ENCODE measurements around the gene TTLL10. TPM values are rescaled to one million over a fixed set of nuclear protein-coding genes. Genes with fewer than 3 reads are reported as not detected.

Gene TTLL10
- polyA plus RNA-seq, 2 of the 4 experiments (the other 2 are of a cell fraction) = not detected

Small RNA genes within 50 kb of the gene (small RNA-seq; reads per million reads assigned to genes)
- 2.7 to 252 (median 195) reads per million in 6 experiments for gene MIR200A
- gene MIR200B = 6.1 to 131 (median 78.7) reads per million in 6 experiments
- 3.2 to 26.9 (median 12.3) reads per million in 6 experiments for gene MIR429

Other genes starting within 250 kb of the TTLL10 start
- 13.3 and 22.4 TPM in 2 replicates for gene SAMD11, start 250.0 kb upstream of the TTLL10 start, polyA plus RNA-seq (2011; rRNA removed)
- gene SAMD11, start 250.0 kb upstream of the TTLL10 start, polyA plus RNA-seq (2017; fragmentation: RNase III; extraction: RNeasy Plus Mini Kit Qiagen cat#74134 plus additional on column Dnase treatment) = 32.9 to 52.8 TPM (median 46.2 TPM) in 3 replicates
- 41.0 and 48.4 TPM in 2 replicates for gene NOC2L, start 214.6 kb upstream of the TTLL10 start, polyA plus RNA-seq (2011; rRNA removed)
- gene NOC2L, start 214.6 kb upstream of the TTLL10 start, polyA plus RNA-seq (2017; fragmentation: RNase III; extraction: RNeasy Plus Mini Kit Qiagen cat#74134 plus additional on column Dnase treatment) = 68.1 to 81.6 TPM (median 73.5 TPM) in 3 replicates
- 5.7 and 8.5 TPM in 2 replicates for gene KLHL17, start 213.3 kb upstream of the TTLL10 start, polyA plus RNA-seq (2011; rRNA removed)
- gene KLHL17, start 213.3 kb upstream of the TTLL10 start, polyA plus RNA-seq (2017; fragmentation: RNase III; extraction: RNeasy Plus Mini Kit Qiagen cat#74134 plus additional on column Dnase treatment) = 17.9 to 21.6 TPM (median 18.7 TPM) in 3 replicates
- 0.61 and 0.75 TPM in 2 replicates for gene PLEKHN1, start 207.4 kb upstream of the TTLL10 start, polyA plus RNA-seq (2011; rRNA removed)
- gene PLEKHN1, start 207.4 kb upstream of the TTLL10 start, polyA plus RNA-seq (2017; fragmentation: RNase III; extraction: RNeasy Plus Mini Kit Qiagen cat#74134 plus additional on column Dnase treatment) = 3.2 to 3.6 TPM (median 3.4 TPM) in 3 replicates
- not detected in 2 replicates for gene PERM1, start 191.8 kb upstream of the TTLL10 start, polyA plus RNA-seq (2011; rRNA removed)
- gene PERM1, start 191.8 kb upstream of the TTLL10 start, polyA plus RNA-seq (2017; fragmentation: RNase III; extraction: RNeasy Plus Mini Kit Qiagen cat#74134 plus additional on column Dnase treatment) = 0.12 to 0.33 TPM (median 0.30 TPM) in 3 replicates
- 4.2 and 5.9 TPM in 2 replicates for gene HES4, start 173.8 kb upstream of the TTLL10 start, polyA plus RNA-seq (2011; rRNA removed)
- 8.4 to 9.6 TPM (median 8.8 TPM) in 3 replicates for gene HES4, start 173.8 kb upstream of the TTLL10 start, polyA plus RNA-seq (2017; fragmentation: RNase III; extraction: RNeasy Plus Mini Kit Qiagen cat#74134 plus additional on column Dnase treatment)
- gene ISG15, start 160.4 kb upstream of the TTLL10 start, polyA plus RNA-seq (2011; rRNA removed) = 4.3 and 4.6 TPM in 2 replicates
- gene ISG15, start 160.4 kb upstream of the TTLL10 start, polyA plus RNA-seq (2017; fragmentation: RNase III; extraction: RNeasy Plus Mini Kit Qiagen cat#74134 plus additional on column Dnase treatment) = 11.2 to 17.6 TPM (median 11.2 TPM) in 3 replicates
- gene AGRN, start 153.8 kb upstream of the TTLL10 start, polyA plus RNA-seq (2011; rRNA removed) = 23.9 and 34.9 TPM in 2 replicates
- gene AGRN, start 153.8 kb upstream of the TTLL10 start, polyA plus RNA-seq (2017; fragmentation: RNase III; extraction: RNeasy Plus Mini Kit Qiagen cat#74134 plus additional on column Dnase treatment) = 88.0 to 95.3 TPM (median 90.9 TPM) in 3 replicates
- not detected in 2 replicates for gene RNF223, start 99.6 kb upstream of the TTLL10 start, polyA plus RNA-seq (2011; rRNA removed)
- gene RNF223, start 99.6 kb upstream of the TTLL10 start, polyA plus RNA-seq (2017; fragmentation: RNase III; extraction: RNeasy Plus Mini Kit Qiagen cat#74134 plus additional on column Dnase treatment) = 0.08 TPM in 1 of 3 replicates, not detected in the others
- gene C1orf159, start 57.8 kb upstream of the TTLL10 start, polyA plus RNA-seq (2011; rRNA removed) = 3.2 and 4.0 TPM in 2 replicates
- 8.8 to 10.4 TPM (median 10.2 TPM) in 3 replicates for gene C1orf159, start 57.8 kb upstream of the TTLL10 start, polyA plus RNA-seq (2017; fragmentation: RNase III; extraction: RNeasy Plus Mini Kit Qiagen cat#74134 plus additional on column Dnase treatment)
- gene TNFRSF18, start 32.7 kb downstream of the TTLL10 start, polyA plus RNA-seq (2011; rRNA removed) = not detected in 2 replicates
- not detected in 3 replicates for gene TNFRSF18, start 32.7 kb downstream of the TTLL10 start, polyA plus RNA-seq (2017; fragmentation: RNase III; extraction: RNeasy Plus Mini Kit Qiagen cat#74134 plus additional on column Dnase treatment)
- not detected in 2 replicates for gene TNFRSF4, start 40.3 kb downstream of the TTLL10 start, polyA plus RNA-seq (2011; rRNA removed)
- not detected in 3 replicates for gene TNFRSF4, start 40.3 kb downstream of the TTLL10 start, polyA plus RNA-seq (2017; fragmentation: RNase III; extraction: RNeasy Plus Mini Kit Qiagen cat#74134 plus additional on column Dnase treatment)
- 38.7 and 58.3 TPM in 2 replicates for gene SDF4, start 58.1 kb downstream of the TTLL10 start, polyA plus RNA-seq (2011; rRNA removed)
- gene SDF4, start 58.1 kb downstream of the TTLL10 start, polyA plus RNA-seq (2017; fragmentation: RNase III; extraction: RNeasy Plus Mini Kit Qiagen cat#74134 plus additional on column Dnase treatment) = 94.8 to 103 TPM (median 97.4 TPM) in 3 replicates
- 9.2 and 12.5 TPM in 2 replicates for gene B3GALT6, start 58.4 kb downstream of the TTLL10 start, polyA plus RNA-seq (2011; rRNA removed)
- 11.5 to 12.9 TPM (median 12.1 TPM) in 3 replicates for gene B3GALT6, start 58.4 kb downstream of the TTLL10 start, polyA plus RNA-seq (2017; fragmentation: RNase III; extraction: RNeasy Plus Mini Kit Qiagen cat#74134 plus additional on column Dnase treatment)
- gene C1QTNF12, start 72.8 kb downstream of the TTLL10 start, polyA plus RNA-seq (2011; rRNA removed) = 0.46 and 0.47 TPM in 2 replicates
- gene C1QTNF12, start 72.8 kb downstream of the TTLL10 start, polyA plus RNA-seq (2017; fragmentation: RNase III; extraction: RNeasy Plus Mini Kit Qiagen cat#74134 plus additional on column Dnase treatment) = 0.76 to 0.98 TPM (median 0.83 TPM) in 3 replicates
- gene UBE2J2, start 100.0 kb downstream of the TTLL10 start, polyA plus RNA-seq (2011; rRNA removed) = 18.0 and 21.2 TPM in 2 replicates
- gene UBE2J2, start 100.0 kb downstream of the TTLL10 start, polyA plus RNA-seq (2017; fragmentation: RNase III; extraction: RNeasy Plus Mini Kit Qiagen cat#74134 plus additional on column Dnase treatment) = 35.2 to 38.0 TPM (median 36.2 TPM) in 3 replicates
- 0.52 and 0.80 TPM in 2 replicates for gene SCNN1D, start 106.6 kb downstream of the TTLL10 start, polyA plus RNA-seq (2011; rRNA removed)
- 1.7 to 3.5 TPM (median 1.8 TPM) in 3 replicates for gene SCNN1D, start 106.6 kb downstream of the TTLL10 start, polyA plus RNA-seq (2017; fragmentation: RNase III; extraction: RNeasy Plus Mini Kit Qiagen cat#74134 plus additional on column Dnase treatment)
- gene ACAP3, start 134.1 kb downstream of the TTLL10 start, polyA plus RNA-seq (2011; rRNA removed) = 6.6 and 7.5 TPM in 2 replicates
- 19.7 to 24.2 TPM (median 24.2 TPM) in 3 replicates for gene ACAP3, start 134.1 kb downstream of the TTLL10 start, polyA plus RNA-seq (2017; fragmentation: RNase III; extraction: RNeasy Plus Mini Kit Qiagen cat#74134 plus additional on column Dnase treatment)
- gene PUSL1, start 134.7 kb downstream of the TTLL10 start, polyA plus RNA-seq (2011; rRNA removed) = 6.2 and 7.4 TPM in 2 replicates
- gene PUSL1, start 134.7 kb downstream of the TTLL10 start, polyA plus RNA-seq (2017; fragmentation: RNase III; extraction: RNeasy Plus Mini Kit Qiagen cat#74134 plus additional on column Dnase treatment) = 14.1 to 15.0 TPM (median 14.6 TPM) in 3 replicates
- gene INTS11, start 150.8 kb downstream of the TTLL10 start, polyA plus RNA-seq (2011; rRNA removed) = 41.9 and 44.3 TPM in 2 replicates
- gene INTS11, start 150.8 kb downstream of the TTLL10 start, polyA plus RNA-seq (2017; fragmentation: RNase III; extraction: RNeasy Plus Mini Kit Qiagen cat#74134 plus additional on column Dnase treatment) = 62.9 to 71.2 TPM (median 62.9 TPM) in 3 replicates
- 3.9 and 4.3 TPM in 2 replicates for gene CPTP, start 150.9 kb downstream of the TTLL10 start, polyA plus RNA-seq (2011; rRNA removed)
- 10.2 to 11.9 TPM (median 10.7 TPM) in 3 replicates for gene CPTP, start 150.9 kb downstream of the TTLL10 start, polyA plus RNA-seq (2017; fragmentation: RNase III; extraction: RNeasy Plus Mini Kit Qiagen cat#74134 plus additional on column Dnase treatment)
- gene TAS1R3, start 157.4 kb downstream of the TTLL10 start, polyA plus RNA-seq (2011; rRNA removed) = 0.05 and 0.07 TPM in 2 replicates
- gene TAS1R3, start 157.4 kb downstream of the TTLL10 start, polyA plus RNA-seq (2017; fragmentation: RNase III; extraction: RNeasy Plus Mini Kit Qiagen cat#74134 plus additional on column Dnase treatment) = 0.14 to 0.24 TPM (median 0.15 TPM) in 3 replicates
- 11.3 and 12.1 TPM in 2 replicates for gene DVL1, start 175.5 kb downstream of the TTLL10 start, polyA plus RNA-seq (2011; rRNA removed)
- gene DVL1, start 175.5 kb downstream of the TTLL10 start, polyA plus RNA-seq (2017; fragmentation: RNase III; extraction: RNeasy Plus Mini Kit Qiagen cat#74134 plus additional on column Dnase treatment) = 42.7 to 48.3 TPM (median 43.9 TPM) in 3 replicates
- 0.07 and 0.12 TPM in 2 replicates for gene MXRA8, start 184.7 kb downstream of the TTLL10 start, polyA plus RNA-seq (2011; rRNA removed)
- 0.09 to 0.22 TPM (median 0.13 TPM) in 3 replicates for gene MXRA8, start 184.7 kb downstream of the TTLL10 start, polyA plus RNA-seq (2017; fragmentation: RNase III; extraction: RNeasy Plus Mini Kit Qiagen cat#74134 plus additional on column Dnase treatment)
- gene AURKAIP1, start 201.3 kb downstream of the TTLL10 start, polyA plus RNA-seq (2011; rRNA removed) = 49.8 and 62.0 TPM in 2 replicates
- 97.2 to 102 TPM (median 97.9 TPM) in 3 replicates for gene AURKAIP1, start 201.3 kb downstream of the TTLL10 start, polyA plus RNA-seq (2017; fragmentation: RNase III; extraction: RNeasy Plus Mini Kit Qiagen cat#74134 plus additional on column Dnase treatment)
- gene CCNL2, start 225.5 kb downstream of the TTLL10 start, polyA plus RNA-seq (2011; rRNA removed) = 111 TPM in 2 replicates
- gene CCNL2, start 225.5 kb downstream of the TTLL10 start, polyA plus RNA-seq (2017; fragmentation: RNase III; extraction: RNeasy Plus Mini Kit Qiagen cat#74134 plus additional on column Dnase treatment) = 80.3 to 93.3 TPM (median 85.5 TPM) in 3 replicates
- 146 and 163 TPM in 2 replicates for gene MRPL20, start 233.4 kb downstream of the TTLL10 start, polyA plus RNA-seq (2011; rRNA removed)
- 151 to 164 TPM (median 158 TPM) in 3 replicates for gene MRPL20, start 233.4 kb downstream of the TTLL10 start, polyA plus RNA-seq (2017; fragmentation: RNase III; extraction: RNeasy Plus Mini Kit Qiagen cat#74134 plus additional on column Dnase treatment)
- not detected in 2 replicates for gene ANKRD65, start 247.4 kb downstream of the TTLL10 start, polyA plus RNA-seq (2011; rRNA removed)
- gene ANKRD65, start 247.4 kb downstream of the TTLL10 start, polyA plus RNA-seq (2017; fragmentation: RNase III; extraction: RNeasy Plus Mini Kit Qiagen cat#74134 plus additional on column Dnase treatment) = 0.05 TPM in 1 of 3 replicates, not detected in the others